Stimulated activated CD8-positive, alpha-beta memory T cell treated with anti-CD3 and anti-CD28 coated beads, Interleukin-2, amount 100 ng/mL, for 1 hour (primary cell): Measurements from ENCODE around the gene SAMD9.
"Not testable (repeated sequence)": the region's sequence is repeated elsewhere in the genome, so short reads cannot be mapped to it uniquely, and the experiment has no call there.

Experiments used
- DNase-seq, 2 donors: peaks; one replicate each; pipeline ENCODE4 v3.0.0-alpha.2; 2020; ENCODE audit warnings: low read depth in 2 of 2

The SAMD9 gene

DNA sequence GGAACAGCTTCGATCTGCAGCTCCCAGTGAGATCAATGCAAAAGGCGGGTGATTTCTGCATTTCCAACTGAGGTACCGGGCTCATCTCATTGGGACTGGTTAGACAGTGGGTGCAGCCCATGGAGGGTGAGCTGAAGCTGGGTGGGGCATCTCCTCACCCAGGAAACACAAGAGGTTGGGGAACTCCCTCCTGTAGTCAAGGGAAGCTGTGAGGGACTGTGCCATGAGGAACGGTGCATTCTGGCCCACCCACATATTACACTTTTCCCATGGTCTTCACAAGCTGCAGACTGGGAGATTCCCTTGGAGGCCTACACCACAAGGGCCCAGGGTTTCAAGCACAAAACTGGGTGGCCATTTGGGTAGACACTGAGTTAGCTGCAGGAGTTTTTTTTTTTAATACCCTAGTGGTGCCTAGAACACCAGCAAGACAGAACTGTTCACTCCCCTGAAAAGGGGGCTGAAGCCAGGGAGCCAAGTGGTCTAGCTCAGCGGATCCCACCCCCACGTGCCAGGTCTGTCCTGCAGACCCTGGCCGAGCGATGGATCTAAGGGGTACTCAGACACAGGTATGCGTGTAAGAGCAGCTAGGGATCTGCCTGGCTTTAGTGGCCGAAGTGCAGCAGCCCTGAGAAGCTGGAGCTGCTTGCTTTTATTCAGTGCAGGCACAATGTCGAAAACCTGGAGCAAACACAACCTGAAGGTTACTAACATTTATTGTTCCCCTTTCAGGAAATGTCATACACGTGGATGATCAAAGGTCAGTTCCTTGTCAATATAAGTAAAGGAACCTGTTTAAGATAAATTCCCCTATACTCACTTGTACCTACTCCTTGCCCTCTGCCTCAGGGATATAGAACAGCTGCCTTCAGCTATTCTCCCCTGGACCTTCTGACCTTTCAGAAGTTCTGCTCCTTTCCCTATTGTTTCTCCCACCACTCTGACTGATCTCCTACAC lies 3.1 kb upstream of the SAMD9 start:
- DNase-seq: no peak

DNA sequence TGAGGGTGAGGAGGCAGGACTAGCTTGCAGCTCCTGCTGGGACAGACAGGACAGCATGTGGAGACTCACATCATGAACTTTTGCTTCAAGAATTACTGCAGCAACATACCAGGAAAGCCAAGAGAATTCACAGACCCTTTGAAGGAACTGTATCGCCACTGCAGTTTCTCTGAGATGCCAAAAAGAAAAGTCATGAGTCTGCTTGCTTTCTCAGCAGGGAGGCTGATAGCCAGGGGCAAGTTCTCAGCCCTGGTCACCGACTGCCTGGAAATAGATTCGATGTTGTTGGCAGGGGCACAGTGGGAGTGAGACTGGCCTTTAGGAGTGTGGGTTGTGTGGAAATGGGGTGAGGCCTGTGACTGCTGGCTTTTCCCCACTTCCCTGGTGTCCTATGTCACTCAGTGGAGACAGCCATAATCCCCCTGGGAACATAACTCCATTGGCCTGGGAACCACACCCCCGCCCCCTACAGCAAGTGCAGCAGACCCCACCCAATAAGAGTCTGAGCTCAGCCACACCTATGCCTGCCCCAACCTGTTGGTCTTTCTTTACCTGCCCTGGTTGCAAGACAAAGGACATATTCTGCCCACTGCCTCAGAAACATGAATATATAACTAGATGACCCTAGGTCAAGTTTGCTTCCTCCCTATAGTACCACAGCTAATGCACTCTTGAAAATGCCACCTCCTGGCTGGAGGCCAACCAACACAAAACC lies 1.6 kb upstream of the SAMD9 start:
- no peak for DNase-seq

DNA sequence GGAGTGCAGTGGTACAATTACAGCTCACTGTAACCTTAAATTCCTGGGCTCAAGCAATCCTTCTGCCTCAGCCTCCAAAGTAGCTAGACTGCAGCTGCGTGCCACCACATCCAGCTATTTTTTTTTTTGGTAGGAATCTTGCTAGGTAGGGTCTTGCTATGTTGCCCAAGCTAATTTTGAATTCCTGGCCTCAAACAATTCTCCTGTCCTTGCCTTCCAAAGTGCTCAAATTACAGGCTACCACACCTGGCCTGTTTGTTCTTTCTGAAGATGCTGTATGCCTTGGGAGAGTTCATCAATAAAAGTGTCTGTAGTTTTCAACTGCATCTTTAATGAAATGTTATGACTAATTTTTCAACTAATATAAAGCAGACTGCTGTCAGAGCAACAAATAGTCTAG lies 452 bp downstream of the SAMD9 start:
- no peak for DNase-seq

DNA sequence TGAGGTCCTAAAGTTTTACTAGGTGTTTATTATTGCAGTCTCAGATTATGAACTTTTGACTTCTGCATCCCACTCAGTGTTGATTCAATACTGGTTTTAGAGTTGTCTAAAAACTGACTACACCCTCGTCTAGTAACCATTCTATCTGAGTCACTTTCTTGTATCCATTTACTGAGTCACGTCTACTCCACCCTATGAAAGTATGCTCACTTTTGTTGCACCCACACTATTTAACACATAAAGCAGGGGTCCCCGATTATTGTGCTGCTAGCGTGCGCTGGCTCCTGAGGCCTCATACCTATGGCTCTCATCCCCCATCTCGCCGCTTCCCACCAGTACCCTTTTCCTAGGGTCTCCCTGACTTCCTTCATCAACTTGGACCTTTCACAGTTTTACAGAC lies 2.0 kb downstream of the SAMD9 start:
- no peak for DNase-seq

DNA sequence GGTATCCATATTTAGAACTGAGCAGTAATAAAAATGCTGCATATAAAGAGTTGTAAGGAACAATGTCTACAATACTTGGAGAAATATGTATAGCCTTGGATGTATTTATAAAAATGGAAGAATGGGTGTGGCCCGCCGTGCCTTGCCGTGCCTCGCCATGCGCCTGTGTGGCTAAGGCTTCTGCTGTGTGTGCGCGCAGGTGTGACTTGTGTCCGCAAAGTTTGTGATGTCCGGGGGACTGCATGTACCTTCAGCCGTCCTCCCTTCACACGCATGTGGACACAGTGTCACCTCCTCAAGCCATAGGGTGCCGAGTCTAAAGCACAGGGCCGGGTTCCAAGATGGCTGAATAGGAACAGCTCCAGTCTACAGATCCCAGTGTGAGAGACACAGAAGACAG lies 9.8 kb downstream of the SAMD9 start:
- no peak for DNase-seq

DNA sequence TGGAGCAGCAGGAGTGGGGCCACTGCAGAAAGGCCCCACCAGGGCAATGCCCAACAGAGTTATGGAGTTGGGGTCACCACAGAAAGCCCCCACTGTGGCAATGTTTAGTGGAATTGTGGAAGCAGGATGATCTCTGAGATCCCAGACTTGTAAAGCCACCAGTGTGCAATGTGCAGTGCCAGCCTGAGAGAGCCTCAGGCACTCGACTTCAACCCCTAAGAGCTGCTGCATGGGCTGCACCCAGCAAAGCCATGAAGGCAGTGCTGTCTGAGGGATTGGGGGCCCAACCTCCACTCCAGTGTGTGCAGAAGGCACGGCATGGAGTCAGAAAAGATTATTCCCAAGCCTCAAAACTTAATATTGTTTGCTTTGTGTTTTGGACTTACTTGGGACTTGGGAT lies 20.4 kb downstream of the SAMD9 start:
- no peak for DNase-seq

DNA sequence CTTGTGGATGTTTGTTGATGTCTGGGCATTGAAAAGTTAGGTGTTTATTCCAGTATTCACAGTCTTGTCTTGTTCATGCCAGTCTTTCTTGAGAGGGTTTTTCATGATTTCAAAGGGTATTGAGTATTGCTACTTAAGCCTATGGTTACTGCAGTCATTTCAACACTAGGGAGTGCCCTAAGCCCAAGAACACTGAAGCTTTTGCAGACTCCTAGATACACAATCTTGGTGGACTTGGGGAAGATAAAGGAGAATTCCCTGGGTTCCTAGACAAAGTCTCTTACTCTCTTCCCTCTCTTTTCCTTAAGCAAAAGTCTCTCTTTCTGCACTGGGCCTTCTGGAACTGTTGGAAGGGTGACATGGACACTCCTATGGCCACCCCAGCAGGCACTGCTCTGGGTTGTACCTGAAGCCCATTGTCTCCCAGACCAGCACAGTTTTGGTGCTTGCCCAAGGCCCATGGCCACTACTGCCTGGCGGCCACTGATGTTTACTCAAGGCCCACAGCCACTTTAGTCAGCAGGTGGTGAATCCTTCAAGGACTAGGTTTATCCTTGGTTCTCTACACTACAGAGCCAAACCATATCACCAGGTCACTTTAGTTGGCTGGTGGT lies 24.9 kb downstream of the SAMD9 start:
- no peak for DNase-seq

DNA sequence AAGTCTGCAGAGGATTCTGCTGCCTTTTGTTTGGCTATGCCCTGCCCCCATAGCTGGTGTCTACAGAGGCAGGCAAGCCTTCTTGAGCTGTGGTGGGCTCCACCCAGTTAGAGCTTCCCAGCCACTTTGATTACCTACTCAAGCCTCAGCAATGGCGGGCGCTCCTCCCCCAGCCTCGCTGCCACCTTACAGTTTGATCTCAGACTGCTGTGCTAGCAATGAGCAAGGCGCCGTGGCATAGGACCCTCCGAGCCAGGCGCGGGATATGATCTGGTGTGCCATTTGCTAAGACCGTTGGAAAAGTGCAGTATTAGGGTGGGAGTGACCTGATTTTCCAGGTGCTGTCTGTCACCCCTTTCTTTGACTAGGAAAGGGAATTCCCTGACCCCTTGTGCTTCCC lies 44.4 kb downstream of the SAMD9 start:
- not testable (repeated sequence) for DNase-seq

DNA sequence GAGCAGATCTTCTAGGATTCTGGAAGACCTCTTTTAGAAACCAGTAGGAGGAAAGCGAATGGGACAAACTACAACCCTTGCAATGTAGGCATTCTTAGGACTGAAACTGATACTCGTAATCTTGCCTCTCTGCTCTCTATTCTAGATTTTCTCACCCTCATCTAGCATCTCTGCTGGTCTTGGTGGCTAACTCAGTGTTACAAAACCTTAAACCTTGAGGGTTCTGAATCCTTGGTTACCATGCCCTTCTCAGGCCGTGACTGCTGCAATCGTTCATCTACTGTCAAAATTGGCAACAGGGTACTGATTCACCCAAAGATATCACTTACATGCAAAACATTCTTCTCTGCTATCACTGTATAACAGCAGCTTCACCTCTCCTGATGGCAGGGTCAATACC lies 55.2 kb downstream of the SAMD9 start:
- DNase-seq: no peak

DNA sequence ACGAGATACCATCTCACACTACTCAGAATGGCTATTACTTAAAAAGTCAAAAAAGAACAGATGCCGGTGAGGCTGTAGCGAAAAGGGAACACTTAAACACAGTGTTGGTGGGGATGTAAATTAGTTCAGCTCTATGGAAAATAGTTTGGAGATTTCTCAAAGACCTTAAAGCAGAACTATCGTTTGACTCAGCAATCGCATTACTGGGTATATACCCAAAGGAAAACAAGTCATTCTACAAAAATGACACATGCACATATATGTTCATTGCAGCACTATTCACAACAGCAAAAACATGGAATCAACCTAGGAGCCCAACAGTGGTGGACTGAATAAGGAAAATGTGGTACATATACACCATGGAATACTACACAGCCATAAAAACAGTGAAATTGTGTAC lies 56.9 kb downstream of the SAMD9 start:
- no peak for DNase-seq

DNA sequence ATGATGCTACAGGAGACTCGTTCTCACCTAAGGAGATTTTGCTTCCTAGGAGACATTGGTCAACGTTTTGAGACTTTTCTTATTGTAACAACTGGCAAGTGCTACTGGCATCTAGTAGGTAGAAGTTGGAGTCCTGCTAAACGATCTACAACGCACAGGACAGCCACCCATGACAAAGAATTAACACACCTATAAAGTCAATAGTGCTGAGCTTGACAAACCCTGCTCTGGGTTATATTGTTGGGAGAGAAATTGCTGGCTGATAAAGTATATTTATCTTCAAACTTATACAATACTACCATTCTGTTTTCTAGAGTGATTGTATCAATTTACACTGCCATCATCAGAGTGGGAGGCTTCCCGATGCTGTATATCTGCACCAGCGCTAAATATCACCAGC lies 57.8 kb downstream of the SAMD9 start:
- DNase-seq: no peak

DNA sequence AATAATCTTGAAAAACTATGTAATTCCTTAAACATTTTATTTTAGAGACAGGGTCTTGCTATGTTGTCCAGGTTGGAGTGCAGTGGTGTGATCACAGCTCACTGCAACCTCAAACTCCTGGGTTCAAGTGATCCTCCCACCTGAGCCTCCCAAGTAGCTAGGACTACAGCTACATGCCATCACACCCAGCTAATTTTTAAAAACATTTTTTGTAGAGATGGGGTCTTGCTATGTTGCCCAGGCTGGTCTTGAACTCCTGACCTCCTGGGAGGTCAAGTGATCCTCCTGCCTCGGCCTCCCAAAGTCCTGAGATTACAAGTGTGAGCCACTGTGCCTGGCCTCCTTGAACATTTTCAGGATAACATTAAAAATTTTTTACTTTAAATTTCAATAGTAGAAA lies 61.2 kb downstream of the SAMD9 start:
- DNase-seq: not testable (repeated sequence)

DNA sequence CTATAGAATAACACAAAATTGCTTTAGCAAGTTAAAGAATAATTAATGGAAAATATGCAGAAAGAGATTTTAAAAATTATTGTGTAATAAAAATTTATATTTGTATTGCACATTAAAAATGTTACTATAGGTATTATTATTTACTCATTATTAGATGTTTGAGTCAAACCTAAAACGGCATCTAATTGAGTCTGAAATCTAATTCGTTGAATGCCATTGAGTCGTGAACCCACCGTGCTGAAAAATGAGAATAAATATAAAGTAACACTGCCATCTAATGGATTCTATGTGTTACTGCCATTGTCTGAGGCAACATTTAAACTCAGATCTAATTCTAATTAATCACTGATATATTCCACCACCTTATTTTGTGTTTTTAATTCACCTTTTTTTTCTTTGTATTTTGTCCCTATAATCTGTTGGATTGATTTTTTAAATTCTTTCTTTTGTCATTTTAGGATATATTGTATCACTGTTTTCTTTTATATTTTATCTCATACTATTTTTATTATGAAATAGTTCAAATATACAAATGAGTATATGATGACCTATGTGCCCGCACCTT lies 62.2 kb downstream of the SAMD9 start:
- no peak for DNase-seq

DNA sequence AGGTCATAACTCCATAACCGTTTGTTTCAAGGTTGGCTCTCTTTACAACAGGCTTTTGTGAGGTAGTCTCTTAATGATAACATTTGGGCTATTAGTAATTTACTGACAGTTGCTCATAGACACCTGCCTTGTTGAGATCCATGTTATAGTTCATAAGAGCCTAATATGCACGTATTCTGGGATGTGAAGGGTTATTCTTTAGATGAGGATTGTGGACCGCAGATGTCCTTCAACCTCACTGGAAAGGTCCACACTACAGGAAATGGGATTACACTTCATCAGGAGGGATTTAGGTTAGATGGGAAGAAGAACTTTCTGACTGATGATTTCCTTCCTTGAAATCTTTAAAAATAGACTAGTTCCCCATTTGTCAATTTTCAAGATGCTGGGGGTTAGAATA lies 62.8 kb downstream of the SAMD9 start:
- DNase-seq: no peak

DNA sequence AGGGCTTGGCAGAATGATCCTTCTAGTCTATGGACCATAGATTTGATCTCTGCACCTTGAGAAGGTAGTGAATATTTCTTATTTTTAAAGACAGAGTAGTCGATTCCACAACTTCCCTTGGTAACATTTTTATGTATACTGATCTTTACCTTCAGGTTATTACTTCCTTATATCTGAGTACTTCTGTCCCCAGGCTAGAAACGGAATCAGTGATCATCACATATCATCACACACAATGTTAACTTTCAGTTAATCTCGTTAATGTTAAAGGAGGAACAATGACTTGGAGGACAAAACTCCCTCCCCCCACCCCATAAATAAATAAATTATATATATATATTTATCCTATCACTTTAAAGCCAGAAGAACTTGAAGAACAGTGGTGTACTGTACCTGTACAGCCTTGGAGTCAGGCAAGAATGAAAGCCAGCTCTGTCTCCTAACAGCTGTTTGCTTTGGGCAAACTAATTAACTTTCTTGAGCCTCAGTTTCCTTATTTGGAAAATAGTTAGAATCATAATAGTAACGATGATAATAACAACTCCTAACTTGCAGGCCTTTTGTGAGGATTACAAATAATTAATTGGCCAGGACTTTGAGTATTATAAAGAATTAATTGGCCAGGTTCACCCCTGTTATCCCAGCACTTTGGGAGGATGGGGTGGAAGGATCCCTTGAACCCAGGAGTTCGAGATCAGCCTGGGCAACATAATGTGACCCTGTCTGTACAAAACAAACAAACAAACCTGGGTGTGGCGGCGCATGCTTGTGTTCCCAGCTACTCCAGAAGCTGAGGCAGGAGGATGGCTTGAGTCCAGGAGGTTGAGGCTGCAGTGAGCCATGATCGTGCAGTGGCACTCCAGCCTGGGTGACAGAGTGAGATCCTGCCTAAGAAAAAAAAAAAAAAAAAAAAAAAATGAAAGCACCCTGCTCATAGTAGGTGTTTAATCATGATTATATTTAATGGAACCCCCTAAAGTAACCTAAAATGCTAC lies 63.5 kb downstream of the SAMD9 start:
- DNase-seq: no peak

DNA sequence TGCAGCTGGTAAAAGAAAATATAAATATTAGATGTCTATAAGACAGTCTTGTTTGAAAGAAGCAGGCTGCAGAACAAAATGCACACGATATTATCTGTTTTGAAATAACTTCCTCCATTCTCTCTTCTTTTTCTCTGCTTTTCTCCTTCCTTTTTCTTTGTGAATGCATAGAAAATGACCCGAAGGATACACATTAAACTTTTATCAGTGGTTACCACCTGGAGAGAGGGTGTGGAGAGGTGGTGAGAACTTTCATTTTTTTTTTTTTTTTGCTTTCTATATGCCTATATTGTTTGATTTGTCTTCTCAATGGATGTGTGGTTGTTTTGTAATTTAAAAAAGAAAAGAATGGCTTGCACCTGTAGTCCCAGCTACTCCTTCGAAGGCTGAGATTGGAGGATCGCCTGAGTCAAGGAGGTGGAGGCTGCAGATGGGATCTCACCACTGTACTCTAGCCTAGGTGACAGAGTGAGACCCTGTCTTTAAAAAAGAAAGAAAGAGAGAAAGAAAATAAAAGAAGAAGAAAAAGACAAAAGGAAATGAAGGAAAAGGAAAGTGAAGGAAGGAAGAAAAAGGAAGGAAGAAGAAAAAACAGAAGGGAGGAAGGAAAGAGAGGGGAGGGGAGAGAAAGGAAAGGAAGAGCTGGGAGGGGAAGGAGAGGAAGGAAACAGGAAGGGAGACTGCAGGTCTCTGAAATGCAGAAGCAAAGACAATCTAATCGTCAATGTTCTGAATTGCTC lies 64.4 kb downstream of the SAMD9 start:
- DNase-seq: no peak

DNA sequence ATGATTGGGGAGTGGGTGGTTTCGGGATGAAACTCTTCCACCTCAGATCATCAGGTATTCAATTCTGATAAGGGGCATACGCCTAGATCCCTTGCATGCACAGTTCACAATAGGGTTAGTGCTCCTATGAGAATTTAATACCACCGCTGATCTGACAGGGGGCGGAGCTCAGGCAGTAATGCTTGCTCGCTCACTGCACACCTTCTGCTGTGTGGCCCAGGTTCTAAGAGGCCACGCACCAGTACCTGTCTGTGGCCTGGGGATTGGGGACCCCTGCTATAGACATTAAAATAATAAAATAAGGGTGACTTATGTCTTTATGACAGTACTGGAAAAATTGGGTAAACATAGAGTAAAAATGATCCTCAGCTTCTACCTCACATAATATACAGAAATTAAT lies 66.1 kb downstream of the SAMD9 start:
- no peak for DNase-seq
